Stimulated activated CD8-positive, alpha-beta memory T cell treated with anti-CD3 and anti-CD28 coated beads, Interleukin-7, amount 100 ng/mL, for 48 hours (primary cell): ENCODE results near the gene ZC2HC1C.
A peak's percentile ranks its signal among the peaks of the same experiment; 100 is the strongest.
"Not testable (repeated sequence)": the region's sequence is repeated elsewhere in the genome, so short reads cannot be mapped to it uniquely, and the experiment has no call there.

Source experiments
- DNase-seq, 2 donors: peaks; one replicate each; pipeline ENCODE4 v3.0.0-alpha.2; 2020; ENCODE audit warnings: low read depth in 1 of 2; ENCODE audit errors: extremely low read depth in 1 of 2

The ZC2HC1C gene

DNA sequence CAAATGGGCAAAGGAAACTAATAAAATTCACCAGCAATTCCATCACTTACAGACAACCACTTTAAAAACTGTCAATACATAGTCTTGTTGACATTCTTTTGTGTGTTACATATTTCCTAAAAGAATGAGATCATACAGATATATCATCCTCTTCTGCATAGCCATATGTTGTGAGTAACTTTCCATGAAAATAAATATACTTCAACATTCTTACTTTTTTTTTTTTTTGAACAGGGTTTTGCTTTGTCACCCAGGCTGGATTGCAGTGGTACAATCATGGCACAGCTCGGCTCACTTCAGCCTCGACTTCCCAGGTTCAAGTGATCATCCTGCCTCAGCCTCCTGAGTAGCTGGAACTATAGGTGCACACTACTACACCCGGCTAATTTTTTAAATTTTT, 20.9 kb downstream of the ZC2HC1C start:
- DNase-seq, result no peak

DNA sequence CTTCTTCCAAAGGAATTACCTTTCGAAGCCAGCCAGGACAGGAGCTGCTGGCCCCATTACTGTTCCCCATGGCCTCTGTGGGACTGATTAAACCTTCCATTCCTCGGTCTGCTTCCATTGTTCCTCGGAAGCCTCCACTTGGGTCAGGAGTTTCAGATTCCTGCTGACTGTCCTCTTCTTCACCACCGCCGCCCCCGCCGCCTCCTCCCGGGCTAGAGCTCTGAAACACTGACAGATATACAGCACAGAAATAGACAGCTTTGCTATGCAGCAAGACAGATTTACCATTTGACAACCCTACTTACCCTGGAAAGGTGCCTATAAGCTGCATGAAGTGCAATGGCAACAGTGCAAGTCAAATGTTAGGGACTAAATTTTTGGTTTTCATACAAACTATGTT, 21.8 kb downstream of the ZC2HC1C start:
- DNase-seq, result no peak

DNA sequence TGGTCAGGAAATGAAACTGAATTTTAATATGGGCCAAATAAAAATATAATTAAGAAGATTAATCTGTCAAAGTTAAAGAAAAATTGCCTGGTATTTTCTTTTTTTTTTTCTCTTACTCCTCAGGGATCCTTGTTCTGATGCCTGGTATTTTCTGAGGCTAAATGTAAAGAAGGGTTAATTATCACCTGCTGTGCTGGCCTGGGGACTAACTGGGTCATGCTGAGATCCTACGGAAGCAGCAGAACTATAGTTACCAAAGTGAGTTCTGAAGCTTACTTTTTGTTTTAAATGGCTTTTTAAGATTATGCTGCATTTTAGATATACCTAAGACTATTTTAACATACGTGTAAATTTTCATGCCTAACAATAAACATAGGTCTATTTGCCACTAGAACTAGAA, 23.3 kb downstream of the ZC2HC1C start:
- no peak for DNase-seq

DNA sequence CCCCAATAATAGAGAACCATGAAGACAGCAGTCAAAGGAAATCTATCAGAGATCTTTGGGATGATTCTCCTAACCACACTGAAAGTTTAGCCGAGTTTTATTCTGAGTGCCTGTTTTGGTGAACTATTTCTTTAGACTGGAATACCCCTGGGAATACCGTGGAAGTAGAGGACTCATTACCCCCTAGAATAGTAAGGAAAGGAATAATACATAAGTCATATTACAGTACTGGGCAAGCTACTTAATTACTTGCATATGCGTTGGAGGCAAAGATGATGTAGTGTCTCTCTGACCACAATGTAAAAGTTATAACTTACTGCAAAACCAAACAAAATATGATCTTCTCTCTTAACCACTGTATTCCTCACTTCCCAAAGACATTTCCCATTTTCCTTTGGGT, 25.5 kb downstream of the ZC2HC1C start:
- no peak for DNase-seq

DNA sequence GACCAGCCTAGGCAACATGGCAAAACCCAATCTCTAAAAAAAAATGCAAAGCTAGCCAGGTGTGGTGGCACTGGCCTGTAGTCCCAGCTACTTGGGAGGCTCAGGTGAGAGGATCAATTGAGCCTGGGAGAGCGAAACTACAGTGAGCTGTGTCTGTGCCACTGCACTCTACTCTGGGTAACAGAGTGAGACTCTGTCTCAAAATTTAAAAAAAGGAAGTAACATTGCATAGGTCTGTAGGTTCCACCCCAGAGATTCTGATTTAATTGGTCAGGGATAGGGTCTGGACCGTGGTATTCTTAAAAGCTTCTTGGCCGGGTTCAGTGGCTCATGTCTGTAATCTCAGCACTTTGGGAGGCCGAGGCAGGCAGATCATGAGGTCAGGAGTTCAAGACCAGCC, 26.2 kb downstream of the ZC2HC1C start:
- no peak for DNase-seq

DNA sequence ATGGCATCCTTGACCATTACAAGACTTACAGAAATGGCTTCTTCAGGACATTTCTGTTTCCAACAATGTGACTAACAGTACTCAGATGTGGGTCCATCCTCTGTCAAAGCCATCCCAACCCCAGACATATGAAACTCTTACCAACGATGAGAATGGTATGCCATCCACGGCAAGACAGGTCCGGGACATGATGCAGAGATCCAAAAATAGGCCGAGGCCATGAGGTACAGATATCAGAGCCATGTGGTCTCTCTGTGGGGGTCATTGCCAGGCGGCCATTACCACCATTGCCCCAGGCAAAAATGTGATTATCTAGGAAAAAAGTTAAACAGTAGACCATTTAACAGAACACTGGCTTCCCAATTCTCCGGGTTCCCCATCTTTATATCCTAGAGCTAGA, 27.5 kb downstream of the ZC2HC1C start:
- no peak for DNase-seq

DNA sequence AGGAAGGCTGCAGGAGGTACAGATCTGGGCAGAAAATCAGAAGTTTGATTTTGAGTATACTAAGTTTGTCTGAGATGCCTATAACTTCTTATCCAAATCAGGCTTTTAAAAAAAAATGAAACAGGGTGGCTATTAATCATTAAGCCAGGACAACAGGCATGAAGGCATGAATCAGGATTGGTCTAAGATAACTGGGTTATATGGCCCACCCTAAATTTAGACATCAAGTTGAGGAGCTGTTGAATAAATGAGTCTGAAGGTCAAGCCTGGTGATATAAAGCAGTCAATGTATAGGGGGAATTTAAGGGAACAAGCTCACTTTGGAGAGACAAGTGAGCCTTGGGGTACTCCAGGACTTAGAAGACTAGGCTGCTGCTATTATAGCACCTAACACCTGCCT, 28.8 kb downstream of the ZC2HC1C start:
- DNase-seq, result no peak

DNA sequence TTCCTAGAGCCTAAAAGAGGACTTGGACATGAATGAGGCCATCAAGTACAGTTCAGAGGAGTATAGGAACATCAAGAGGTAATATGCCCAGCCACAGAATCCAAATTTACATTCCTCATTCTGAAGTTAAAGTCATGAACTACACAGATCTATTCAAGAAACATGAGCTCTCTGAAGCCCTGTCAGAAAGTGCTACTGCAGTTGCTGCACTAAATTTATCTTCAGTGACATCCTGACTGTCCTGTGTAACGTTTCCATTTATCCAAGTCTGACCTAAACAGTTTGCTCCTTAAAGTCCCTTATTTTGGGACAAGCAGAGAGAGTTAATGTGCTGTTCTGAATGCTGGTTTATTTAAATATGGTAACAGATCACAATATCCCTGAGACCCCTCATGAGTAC, 29.2 kb downstream of the ZC2HC1C start:
- no peak for DNase-seq

DNA sequence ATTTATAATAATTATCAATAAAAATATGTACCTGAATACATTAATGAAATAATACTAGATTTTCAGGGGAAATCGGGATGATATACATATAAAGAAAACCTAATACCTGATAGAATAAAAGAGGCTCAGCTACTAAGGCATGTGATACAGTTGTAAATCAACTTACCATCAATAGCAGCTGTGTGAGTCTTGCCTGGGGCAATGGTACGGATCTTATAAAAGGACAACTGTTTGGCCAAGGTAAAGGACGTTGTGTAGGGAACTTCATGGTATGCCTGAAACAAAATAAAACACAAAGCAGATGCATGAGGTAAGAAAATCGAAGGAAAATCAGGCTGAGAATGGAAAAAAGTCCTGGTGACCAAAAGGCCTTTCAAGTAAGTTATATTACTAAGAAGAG, 32.0 kb downstream of the ZC2HC1C start:
- no peak for DNase-seq

DNA sequence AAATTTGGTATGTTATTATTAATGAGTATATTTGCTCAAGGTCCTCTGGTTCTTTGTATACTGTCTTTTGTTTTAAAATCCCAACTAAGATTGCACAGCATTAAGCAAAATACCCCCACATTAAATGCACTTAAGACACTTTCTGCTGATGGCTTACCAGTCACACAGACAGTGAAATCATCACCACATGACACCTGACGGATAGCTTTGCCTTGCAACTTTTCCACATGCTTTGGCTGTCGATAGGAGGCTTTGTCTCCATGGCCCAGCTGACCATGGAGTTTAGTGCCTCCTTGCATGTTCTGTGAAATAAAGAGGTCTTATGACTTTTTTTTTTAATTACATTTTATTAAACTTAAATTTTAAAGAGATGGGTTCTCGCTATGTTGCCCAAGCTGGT, 37.7 kb downstream of the ZC2HC1C start:
- no peak for DNase-seq

DNA sequence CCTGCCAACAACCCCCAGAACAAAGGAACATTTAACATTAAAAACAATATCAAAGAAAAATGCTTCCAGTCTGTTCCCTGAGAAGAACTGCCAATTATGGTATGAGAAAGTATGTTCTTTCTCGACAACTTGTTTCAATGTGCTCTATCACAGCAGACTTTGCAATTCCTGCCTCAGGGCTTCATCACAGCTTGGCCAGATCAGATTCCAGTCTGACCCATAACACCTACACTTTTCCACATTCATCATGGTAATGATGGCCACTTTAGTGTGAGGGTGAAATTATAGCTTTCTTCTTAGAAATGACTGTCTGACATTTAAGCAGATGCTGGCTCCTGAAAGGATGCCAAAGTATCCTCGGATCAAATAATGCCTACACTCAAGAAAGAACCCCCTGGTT, 40.4 kb downstream of the ZC2HC1C start:
- DNase-seq, result no peak

DNA sequence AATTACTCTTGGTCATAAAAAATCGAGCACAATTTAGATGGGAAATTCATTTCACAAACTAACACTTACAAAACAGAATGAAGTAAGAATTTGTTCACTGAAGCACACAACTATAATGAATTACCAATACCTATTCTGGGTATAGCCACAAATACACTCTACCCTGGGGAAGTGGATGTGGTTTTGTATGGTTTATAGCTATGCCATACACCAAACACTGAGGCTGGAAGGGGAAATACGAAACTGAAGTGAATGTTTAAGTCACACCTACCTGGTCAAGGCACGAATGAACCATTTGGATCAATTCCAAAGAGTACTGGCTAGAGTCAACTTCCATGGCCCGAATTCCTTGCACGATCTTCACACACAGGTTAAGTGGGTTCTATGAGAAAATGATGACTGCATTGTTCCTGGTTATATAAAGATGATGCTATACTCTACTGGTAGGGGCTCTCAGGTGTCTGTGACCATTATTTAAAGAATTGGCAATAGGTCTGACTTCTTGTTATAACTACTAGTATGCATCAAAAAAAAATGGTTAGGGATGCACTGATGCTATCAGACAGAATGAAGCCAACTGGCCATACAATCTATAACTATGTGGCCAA, 44.6 kb downstream of the ZC2HC1C start:
- DNase-seq, result no peak

DNA sequence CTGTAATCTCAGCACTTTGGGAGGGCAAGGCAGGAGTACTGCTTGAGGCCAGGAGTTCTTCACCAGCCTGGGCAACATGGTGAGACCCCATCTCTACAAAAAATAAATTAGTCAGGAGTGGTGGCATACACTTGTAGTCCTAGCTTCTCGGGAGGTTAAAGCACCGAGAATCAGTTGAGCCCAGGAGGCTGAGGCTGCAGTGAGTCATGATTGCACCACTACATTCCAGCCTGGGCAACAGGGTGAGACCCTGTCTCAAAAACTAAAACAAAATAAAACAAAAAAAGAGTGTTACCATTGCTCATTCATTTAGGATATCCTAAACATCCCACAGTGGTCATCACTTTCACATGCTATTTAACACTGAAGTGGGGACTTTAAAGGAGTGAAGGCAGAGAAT, 49.6 kb downstream of the ZC2HC1C start:
- no peak for DNase-seq

DNA sequence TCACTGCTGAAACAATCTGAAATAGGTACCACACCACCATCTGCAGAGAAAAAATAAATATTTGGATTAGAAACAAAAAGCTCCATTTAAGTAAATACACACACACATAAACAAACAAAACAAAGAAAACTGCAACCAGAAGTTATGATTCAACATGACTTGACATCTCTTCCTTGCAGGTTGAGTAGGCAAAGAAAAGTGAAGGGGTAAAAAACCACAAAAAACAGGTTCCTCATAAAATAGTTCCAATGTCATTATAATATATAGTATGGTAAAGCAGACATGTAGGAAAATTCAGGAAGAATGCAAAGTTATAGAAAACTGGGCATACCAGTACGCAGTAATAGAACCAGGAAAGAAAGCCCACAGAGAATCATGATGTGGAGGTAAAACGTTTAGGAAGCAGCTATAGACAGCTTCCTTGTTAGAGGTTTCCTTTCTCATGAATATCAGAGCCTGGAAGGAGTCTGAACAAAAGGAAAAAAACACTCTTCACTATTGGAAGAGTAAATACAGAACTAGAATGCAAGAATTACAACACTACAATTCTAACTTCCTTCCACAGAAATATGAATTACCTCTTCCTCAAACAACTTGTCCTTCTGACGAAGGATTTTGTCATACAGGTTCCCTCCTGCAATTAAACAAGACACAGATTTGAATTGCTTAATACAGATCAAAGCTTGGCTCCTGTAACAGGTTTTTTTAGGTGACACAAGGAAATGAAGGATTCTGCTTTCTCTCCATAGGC, 51.3 kb downstream of the ZC2HC1C start:
- no peak for DNase-seq

DNA sequence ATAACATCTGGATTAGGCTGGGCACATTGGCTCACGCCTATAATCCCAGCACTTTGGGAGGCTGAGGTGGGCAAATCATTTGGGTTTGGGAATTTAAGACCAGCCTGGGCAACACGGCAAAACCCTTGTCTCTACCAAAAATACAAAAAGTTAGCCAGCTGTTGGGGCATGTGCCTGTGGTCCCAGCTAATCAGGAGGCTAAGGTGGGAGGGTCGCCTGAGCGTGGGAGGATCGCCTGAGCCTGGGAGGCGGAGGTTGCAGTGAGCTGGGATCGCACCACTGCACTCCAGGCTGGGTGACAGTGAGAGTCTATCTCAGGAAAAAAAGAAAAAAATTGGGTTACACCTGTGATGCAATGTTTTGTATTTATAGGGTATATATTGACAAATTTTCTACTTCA, 52.1 kb downstream of the ZC2HC1C start:
- DNase-seq, result no peak

DNA sequence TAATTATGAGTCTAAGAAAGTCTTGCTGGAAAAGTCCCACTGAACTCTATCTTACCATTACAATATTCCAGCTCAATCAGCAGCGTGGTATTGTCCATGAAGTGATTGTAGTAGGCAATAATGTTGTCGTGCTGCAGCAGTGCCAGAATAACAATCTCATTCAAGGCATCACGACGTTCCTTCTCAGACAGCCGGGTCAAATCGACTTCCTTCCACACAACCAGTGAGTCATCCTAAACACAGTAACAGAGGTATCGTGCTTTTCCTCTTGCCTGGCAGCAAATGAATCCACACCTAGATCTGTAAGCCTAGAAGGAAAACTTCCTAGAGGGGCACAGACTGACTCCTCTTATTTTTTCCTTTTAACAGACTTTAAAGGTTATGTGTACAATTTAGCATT, 54.5 kb downstream of the ZC2HC1C start:
- peak in 1 of 2 donors; percentile 17 for DNase-seq

DNA sequence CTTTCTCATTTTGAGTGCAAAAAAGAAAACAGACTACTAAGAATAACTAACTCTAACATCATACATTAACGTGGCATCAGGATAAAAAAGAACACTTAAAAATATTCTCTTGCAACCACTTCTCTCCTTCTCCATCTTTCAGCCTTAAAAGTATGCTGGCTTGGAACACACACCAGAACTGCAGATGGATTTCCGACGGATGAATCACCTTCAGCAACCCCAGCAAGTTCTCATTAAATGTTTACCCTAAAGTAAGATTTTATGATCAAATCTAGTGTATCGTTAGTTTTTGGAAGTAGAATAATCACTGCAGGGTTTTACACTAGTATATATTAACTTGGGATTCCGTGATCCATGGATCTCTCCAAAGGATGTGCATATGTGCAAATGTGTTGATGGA, 56.2 kb downstream of the ZC2HC1C start:
- DNase-seq, result no peak

DNA sequence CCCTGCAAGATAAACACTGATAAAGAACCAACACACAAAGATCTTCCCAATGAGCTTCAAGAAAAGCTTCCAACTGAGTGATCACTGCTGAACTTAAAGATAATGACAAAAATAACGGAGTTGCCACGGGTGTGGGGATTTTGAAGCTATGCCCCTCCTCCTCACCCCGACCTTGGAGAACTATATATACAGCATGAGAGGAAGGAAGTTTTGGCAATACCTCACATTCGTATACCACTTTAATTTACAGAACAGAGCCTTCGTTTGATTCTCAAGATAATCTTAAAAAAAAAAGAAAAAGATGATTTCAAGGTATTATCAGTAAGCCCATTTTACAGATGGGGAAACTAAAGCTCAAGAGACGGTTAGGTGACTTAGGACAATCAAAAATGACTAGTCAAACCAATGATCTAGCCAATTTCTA, 56.7 kb downstream of the ZC2HC1C start:
- no peak for DNase-seq

DNA sequence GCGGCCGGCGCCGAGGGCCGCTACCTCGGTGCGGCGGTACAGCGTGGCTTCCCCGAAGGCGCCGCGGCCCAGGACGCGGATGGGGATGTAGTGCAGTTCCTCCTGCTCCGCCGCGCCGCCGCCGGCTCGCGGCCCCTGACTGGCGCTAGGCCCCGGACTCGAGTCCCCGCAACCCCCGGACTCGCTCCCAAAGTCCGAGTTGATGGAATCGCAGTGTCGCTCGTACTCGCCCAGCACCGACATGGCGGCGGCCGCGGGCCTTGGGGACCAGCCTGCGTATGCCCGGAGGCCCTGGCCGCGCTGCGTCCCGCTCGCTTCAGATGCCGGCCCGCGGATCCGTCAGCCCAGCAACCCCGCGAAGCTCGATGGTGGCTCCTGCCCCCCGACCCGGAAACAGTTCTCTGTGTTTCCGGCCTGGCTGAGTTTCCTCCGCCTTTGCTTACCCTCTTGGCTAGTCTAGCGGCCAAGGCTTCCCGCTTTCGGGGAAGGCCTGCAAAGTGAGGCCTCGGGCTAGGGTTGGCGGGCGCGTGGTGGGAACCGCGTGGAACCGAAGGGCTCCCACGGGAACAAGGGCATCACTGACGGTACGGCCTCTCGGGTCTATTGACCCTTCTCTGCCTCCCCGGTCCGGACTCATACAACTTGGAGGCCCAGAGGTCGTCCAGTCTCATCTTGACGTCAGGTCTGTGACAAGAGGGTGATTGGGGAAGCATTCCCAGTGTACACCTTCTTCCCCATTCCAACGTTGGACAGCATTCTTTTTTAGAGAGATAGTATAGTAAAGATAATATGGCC, 57.4 kb downstream of the ZC2HC1C start, which contains the start of gene NEK9:
Gene NEK9, minus strand, starts transcription at position 370 of the 795 bp plus-strand sequence. Its CDS starts 127 bp downstream, at position 243.
- DNase-seq, result peak; percentile 71 to 84

DNA sequence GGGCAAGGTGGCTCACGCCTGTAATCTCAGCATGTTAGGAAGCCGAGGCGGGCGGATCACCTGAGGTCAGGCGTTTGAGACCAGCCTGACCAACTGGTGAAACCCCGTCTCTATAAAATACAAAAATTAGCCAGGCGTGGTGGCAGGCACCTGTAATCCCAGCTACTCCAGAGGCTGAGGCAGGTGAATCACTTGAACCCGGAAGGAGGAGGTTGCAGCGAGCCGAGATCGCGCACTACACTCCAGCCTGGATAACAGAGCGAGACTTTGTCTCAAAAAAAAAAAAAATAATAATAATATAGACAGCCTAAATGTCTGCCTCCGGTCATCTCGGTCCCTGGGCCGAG, 58.0 kb downstream of the ZC2HC1C start:
- not testable (repeated sequence) for DNase-seq

DNA sequence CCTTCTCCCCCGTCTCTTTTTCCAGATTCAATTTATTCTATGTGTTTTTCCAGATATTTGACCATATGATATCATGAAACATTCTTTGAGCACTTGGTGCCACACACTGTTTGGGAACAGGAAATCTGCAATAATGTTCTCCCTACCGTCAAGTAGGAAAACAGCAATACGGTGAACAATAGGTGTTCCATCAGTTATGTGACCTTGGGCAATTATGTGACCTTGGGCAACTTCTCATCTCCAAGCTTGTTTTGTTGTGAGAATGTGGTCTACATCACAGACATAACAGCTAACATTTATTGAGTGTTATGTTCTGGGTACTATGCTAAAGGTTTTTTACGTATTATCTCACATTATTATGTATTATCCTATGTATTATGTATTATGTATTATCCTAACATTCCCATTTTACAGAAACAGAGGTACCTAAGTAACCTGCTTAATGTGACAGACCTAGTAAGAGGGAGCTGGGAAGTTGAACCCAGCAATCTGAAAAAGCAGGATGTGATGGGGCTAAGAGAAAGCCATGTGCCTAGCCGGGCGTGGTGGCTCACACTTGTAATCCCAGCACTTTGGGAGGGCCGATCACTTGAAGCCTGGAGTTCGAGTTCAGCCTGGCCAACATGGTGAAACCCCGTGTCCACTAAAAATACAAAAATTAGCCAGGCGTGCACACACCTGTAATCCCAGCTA, 58.6 kb downstream of the ZC2HC1C start:
- no peak for DNase-seq
